ENCODE measurements around the gene CHCHD4.
A peak's percentile ranks its signal among the peaks of the same experiment; 100 is the strongest.

Gene CHCHD4

GRCh38 chr3:14124615-14125192, at the start of gene CHCHD4, which contains the start of gene TMEM43:
Gene CHCHD4 (minus strand): TSS chr3:14124870. CDS start chr3:14124676, 194 bp downstream.
Gene TMEM43 (plus strand): TSS chr3:14125052. CDS start chr3:14125194, 142 bp downstream.
- peak; percentile 99 for DNase-seq (ENCODE audit: low spot score)

GRCh38 chr3:14172496-14172895, 47.8 kb upstream of the CHCHD4 start:
- no peak for DNase-seq (ENCODE audit: low spot score)

- no peak for DNase-seq (ENCODE audit: low spot score)
These were observed 46.0 kb upstream of the CHCHD4 start for GRCh38 chr3:14170531-14171159.

GRCh38 chr3:14169871-14170270, 45.2 kb upstream of the CHCHD4 start:
- DNase-seq (ENCODE audit: low spot score): no peak

- no peak for DNase-seq (ENCODE audit: low spot score)
These were observed 44.8 kb upstream of the CHCHD4 start for GRCh38 chr3:14169435-14169834.

GRCh38 chr3:14166877-14167603, 42.4 kb upstream of the CHCHD4 start:
- no peak for DNase-seq (ENCODE audit: low spot score)

- no peak for DNase-seq (ENCODE audit: low spot score)
These were observed 37.5 kb upstream of the CHCHD4 start for GRCh38 chr3:14162178-14162577.

GRCh38 chr3:14161282-14161681, 36.6 kb upstream of the CHCHD4 start:
- no peak for DNase-seq (ENCODE audit: low spot score)

GRCh38 chr3:14159426-14159825, 34.8 kb upstream of the CHCHD4 start:
- no peak for DNase-seq (ENCODE audit: low spot score)

- DNase-seq (ENCODE audit: low spot score): no peak
These were observed 33.7 kb upstream of the CHCHD4 start for GRCh38 chr3:14158370-14158769.

- DNase-seq (ENCODE audit: low spot score): no peak
These were observed 33.3 kb upstream of the CHCHD4 start for GRCh38 chr3:14157951-14158350.

- DNase-seq (ENCODE audit: low spot score): no peak
These were observed 32.3 kb upstream of the CHCHD4 start for GRCh38 chr3:14156843-14157561.

GRCh38 chr3:14156201-14156600, 31.5 kb upstream of the CHCHD4 start:
- no peak for DNase-seq (ENCODE audit: low spot score)

- no peak for DNase-seq (ENCODE audit: low spot score)
These were observed 30.3 kb upstream of the CHCHD4 start for GRCh38 chr3:14154895-14155440.

GRCh38 chr3:14154276-14154675, 29.6 kb upstream of the CHCHD4 start:
- DNase-seq (ENCODE audit: low spot score): no peak

GRCh38 chr3:14153663-14154062, 29.0 kb upstream of the CHCHD4 start:
- DNase-seq (ENCODE audit: low spot score): no peak

GRCh38 chr3:14152963-14153355, 28.3 kb upstream of the CHCHD4 start:
- DNase-seq (ENCODE audit: low spot score): no peak

GRCh38 chr3:14152233-14152962, 27.7 kb upstream of the CHCHD4 start:
- no peak for DNase-seq (ENCODE audit: low spot score)

- DNase-seq (ENCODE audit: low spot score): no peak
These were observed 26.9 kb upstream of the CHCHD4 start for GRCh38 chr3:14151471-14152083.

GRCh38 chr3:14150491-14151230, 26.0 kb upstream of the CHCHD4 start:
- DNase-seq (ENCODE audit: low spot score): no peak

Measured in cerebellar cortex (tissue), 1 donor.